Esophagus squamous epithelium (tissue), 5 donors: ENCODE measurements around the gene DRAP1. TPM values are rescaled to one million over a fixed set of nuclear protein-coding genes. Genes with fewer than 3 reads are reported as not detected.

ENCODE experiments used
- DNase-seq: peaks from one replicate; lab custom pipeline; 2025; lab: John Stamatoyannopoulos, UW
- H3K27ac ChIP-seq, 4 donors: fragments of 200-600 bp; sonication (generic); one replicate each; pipeline ENCODE4 v1.5.1; 2016 to 2019; ENCODE audit warnings: mild to moderate bottlenecking in 1 of 4
- H3K27me3 ChIP-seq, 4 donors: fragments of 200-600 bp; sonication (generic); 1 replicate in 3 of 4; 2 replicates in 1 of 4; pipeline versions ENCODE4 v1.5.1 to v1.6.0; 2017 to 2021; ENCODE audit warnings: antibody characterized with exemption in 1 of 4
- H3K36me3 ChIP-seq, 3 donors: fragments of 200-600 bp; sonication (generic); one replicate each; pipeline ENCODE4 v1.5.1; 2016 to 2019
- H3K4me1 ChIP-seq, 3 donors: fragments of 200-600 bp; sonication (generic); one replicate each; pipeline ENCODE4 v1.5.1; 2017 to 2019
- H3K4me3 ChIP-seq, 4 donors: fragments of 200-600 bp; sonication (generic); 1 replicate in 3 of 4; 2 replicates in 1 of 4; pipeline ENCODE4 v1.5.1; 2016 to 2019; ENCODE audit warnings: mild to moderate bottlenecking in 2 of 4, moderate library complexity in 1 of 4
- H3K9me3 ChIP-seq, 3 donors: fragments of 200-600 bp; sonication (generic); one replicate each; pipeline ENCODE4 v1.5.1; 2016 to 2019
- POLR2A ChIP-seq, 4 donors: fragments of 450-650 bp; IDR thresholded peaks; one replicate each; pipeline ENCODE4 v1.6.1; 2017; ENCODE audit warnings: antibody characterized with exemption in 4 of 4, mild to moderate bottlenecking in 4 of 4, moderate library complexity in 3 of 4
- WGBS, 2 donors: methylation state at CpG; one replicate each; pipeline ENCODE4 v1.1.5; 2018; 5-methylcytosine and 5-hydroxymethylcytosine counted together
- intact Hi-C: fragments of 100-400 bp; cut with DNase I; formaldehyde crosslinking; loops from one replicate; pipeline ENCODE4 v1.15.0; 2022
- total RNA-seq, 4 donors: library from RNA; depleted of rRNA; stranded (reverse); fragments of >200 nt; gene quantifications; one replicate each; pipeline ENCODE4 v1.1.0, GENCODE V29; 2016
- TF ChIP-seq, protein P1 (sequence below), 6 experiments: fragments of 450-650 bp in 4 of 6; fragments of 200-600 bp in 2 of 6; sonication (generic) in 2 of 6; IDR thresholded peaks; one replicate each; pipeline ENCODE4 v1.5.1; 2016 to 2019; ENCODE audit warnings: antibody characterized with exemption in 6 of 6, mild to moderate bottlenecking in 4 of 6, moderate library complexity in 4 of 6
- donor health status: DM: yes; HTN: yes; CAD: no.

Gene DRAP1
- total RNA-seq, 4 donors from 2014 or later: 69.6 to 138 (median 76.8) TPM

DNA sequence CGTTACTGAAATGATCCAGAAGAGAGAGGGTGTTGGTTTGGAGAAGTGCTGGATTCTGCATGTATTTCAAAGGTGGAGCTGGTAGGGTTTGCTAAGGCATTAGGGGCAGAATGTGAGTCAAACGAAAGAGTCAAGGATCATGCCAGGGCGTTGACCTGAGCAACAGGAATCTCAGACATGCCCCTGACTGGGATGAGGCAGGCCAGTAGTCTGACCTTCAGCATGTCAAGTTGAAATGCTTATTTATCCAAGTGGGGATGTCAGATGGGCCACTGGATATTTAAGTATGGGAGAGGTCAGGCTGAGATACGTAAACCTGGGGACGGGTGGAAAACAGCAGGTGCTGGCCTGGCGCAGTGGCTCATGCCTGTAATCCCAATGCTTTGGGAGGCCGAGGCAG is 23.3 kb downstream of the DRAP1 start:
- no peak for TF ChIP-seq POLR2A (IDR thresholded peaks at IDR 0.05)
- TF ChIP-seq, protein P1, sequence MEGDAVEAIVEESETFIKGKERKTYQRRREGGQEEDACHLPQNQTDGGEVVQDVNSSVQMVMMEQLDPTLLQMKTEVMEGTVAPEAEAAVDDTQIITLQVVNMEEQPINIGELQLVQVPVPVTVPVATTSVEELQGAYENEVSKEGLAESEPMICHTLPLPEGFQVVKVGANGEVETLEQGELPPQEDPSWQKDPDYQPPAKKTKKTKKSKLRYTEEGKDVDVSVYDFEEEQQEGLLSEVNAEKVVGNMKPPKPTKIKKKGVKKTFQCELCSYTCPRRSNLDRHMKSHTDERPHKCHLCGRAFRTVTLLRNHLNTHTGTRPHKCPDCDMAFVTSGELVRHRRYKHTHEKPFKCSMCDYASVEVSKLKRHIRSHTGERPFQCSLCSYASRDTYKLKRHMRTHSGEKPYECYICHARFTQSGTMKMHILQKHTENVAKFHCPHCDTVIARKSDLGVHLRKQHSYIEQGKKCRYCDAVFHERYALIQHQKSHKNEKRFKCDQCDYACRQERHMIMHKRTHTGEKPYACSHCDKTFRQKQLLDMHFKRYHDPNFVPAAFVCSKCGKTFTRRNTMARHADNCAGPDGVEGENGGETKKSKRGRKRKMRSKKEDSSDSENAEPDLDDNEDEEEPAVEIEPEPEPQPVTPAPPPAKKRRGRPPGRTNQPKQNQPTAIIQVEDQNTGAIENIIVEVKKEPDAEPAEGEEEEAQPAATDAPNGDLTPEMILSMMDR (IDR thresholded peaks at IDR 0.05): no peak
- Histone ChIP-seq H3K27me3 (peaks cover 0 to 32% (median 0%) of the 10 kb centered on the region in 4 donors), H3K36me3 (no peaks in the 10 kb centered on the region), H3K27ac (no peak overlapping the region), H3K4me3 (no peak overlapping the region), H3K4me1 (peaks cover 0 to 8% (median 0%) of the 10 kb centered on the region in 3 donors), H3K9me3 (no peaks in the 10 kb centered on the region)
- WGBS, 2 donors: 69 to 76% methylated on average over 5 to 7 of the region's 7 CpGs
- intact Hi-C loops: no loop called here
- no peak for DNase-seq

- TF ChIP-seq, protein P1 (IDR thresholded peaks at IDR 0.05): no peak
- TF ChIP-seq POLR2A (IDR thresholded peaks at IDR 0.05): no peak
- no peak overlapping the region for H3K4me3 ChIP-seq
- H3K27ac ChIP-seq: no peak overlapping the region
- peaks cover 0 to 8% (median 0%) of the 10 kb centered on the region in 3 donors for H3K4me1 ChIP-seq
- intact Hi-C loops: no loop called here
- no peaks in the 10 kb centered on the region for H3K36me3 ChIP-seq
- 83 to 84% methylated on average over 8 of the region's 8 CpGs for WGBS, 2 donors
- no peak for DNase-seq
- peaks cover 0 to 33% (median 0%) of the 10 kb centered on the region in 4 donors for H3K27me3 ChIP-seq
- H3K9me3 ChIP-seq: no peaks in the 10 kb centered on the region
Measured at GRCh38 chr11:65944191-65944590, 25.0 kb downstream of the DRAP1 start.

DNA sequence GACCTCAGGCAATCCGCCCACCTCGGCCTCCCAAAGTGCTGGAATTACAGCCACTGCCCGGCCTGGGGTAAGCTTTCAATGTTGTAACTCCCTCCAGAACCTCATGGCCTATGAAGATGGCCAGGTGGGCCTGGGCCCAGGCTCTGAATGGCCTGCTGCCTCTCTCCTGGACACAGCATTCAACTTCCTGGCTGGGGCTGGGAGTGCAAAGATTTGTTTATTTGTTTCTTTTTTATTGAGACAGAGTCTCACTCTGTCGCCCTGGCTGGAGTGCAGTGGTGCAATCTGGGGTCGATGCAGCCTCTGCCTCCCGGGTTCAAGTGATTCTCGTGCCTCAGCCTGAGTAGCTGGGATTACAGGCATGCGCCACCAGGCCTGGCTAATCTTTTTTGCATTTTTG is 25.5 kb downstream of the DRAP1 start:
- Histone ChIP-seq H3K4me3 (no peak overlapping the region), H3K27me3 (peaks cover 0 to 33% (median 0%) of the 10 kb centered on the region in 4 donors), H3K27ac (no peak overlapping the region), H3K36me3 (no peaks in the 10 kb centered on the region), H3K9me3 (no peaks in the 10 kb centered on the region), H3K4me1 (peaks cover 0 to 8% (median 0%) of the 10 kb centered on the region in 3 donors)
- TF ChIP-seq POLR2A (IDR thresholded peaks at IDR 0.05): no peak
- TF ChIP-seq, protein P1 (IDR thresholded peaks at IDR 0.05): no peak
- WGBS, 2 donors: 76 to 81% methylated on average over 3 to 5 of the region's 8 CpGs
- DNase-seq: no peak
- intact Hi-C loops: no loop called here

GRCh38 chr11:65945430-65945911 is 26.2 kb downstream of the DRAP1 start, which contains the start of gene TSGA10IP:
Gene TSGA10IP (plus strand): TSS chr11:65945480. CDS start chr11:65945676, 196 bp downstream.
- TF ChIP-seq, protein P1 (IDR thresholded peaks at IDR 0.05): no peak
- no peak for TF ChIP-seq POLR2A (IDR thresholded peaks at IDR 0.05)
- H3K36me3 ChIP-seq: no peaks in the 10 kb centered on the region
- H3K27ac ChIP-seq: no peak within 1 kb of the TSS
- peaks cover 0 to 28% (median 0%) of the 10 kb centered on the region in 4 donors for H3K27me3 ChIP-seq
- intact Hi-C loops: no loop called here
- no peak within 1 kb of the TSS for H3K4me3 ChIP-seq
- no peak for DNase-seq
- H3K9me3 ChIP-seq: no peaks in the 10 kb centered on the region
- WGBS, 2 donors: 76 to 92% methylated on average over 2 to 5 of the region's 13 CpGs
- H3K4me1 ChIP-seq: peaks cover 0 to 8% (median 0%) of the 10 kb centered on the region in 3 donors

DNA sequence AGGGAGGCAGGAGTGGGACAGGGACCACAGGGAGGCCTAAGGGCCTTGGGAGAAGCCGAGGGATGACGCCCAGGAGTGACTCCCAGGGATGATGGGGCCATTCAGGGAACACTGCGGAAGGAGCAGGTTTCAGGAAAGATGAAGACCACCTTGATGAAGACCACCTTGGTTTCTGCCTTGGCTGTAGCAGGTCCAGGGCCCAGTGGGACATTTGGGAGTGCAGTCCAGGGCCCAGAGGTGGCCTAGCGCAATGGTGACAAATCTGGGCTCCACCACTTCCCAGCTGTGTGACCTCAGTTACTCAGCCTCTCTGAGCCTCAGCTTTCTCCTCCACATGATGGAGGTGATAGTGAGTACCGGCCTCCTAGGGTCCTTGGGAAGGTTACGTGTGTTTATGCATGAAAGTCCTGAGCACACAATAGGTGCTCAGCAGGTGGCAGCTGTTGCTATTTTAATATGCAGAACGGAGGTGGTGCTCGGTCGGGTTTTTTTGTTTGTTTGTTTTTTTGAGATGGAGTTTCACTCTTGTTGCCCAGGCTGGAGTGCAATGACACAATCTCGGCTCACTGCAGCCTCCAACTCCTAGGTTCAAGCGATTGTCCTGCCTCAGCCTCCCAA is 26.8 kb downstream of the DRAP1 start:
- Histone ChIP-seq H3K27me3 (peaks cover 0 to 22% (median 0%) of the 10 kb centered on the region in 4 donors), H3K4me3 (no peak overlapping the region), H3K4me1 (peaks cover 0 to 8% (median 0%) of the 10 kb centered on the region in 3 donors), H3K27ac (no peak overlapping the region), H3K36me3 (no peaks in the 10 kb centered on the region), H3K9me3 (no peaks in the 10 kb centered on the region)
- TF ChIP-seq POLR2A (IDR thresholded peaks at IDR 0.05): no peak
- TF ChIP-seq, protein P1 (IDR thresholded peaks at IDR 0.05): no peak
- DNase-seq: no peak
- intact Hi-C loops: no loop called here
- WGBS, 2 donors: 76 to 84% methylated on average over 9 to 11 of the region's 11 CpGs
